Lung (tissue), 12 donors: ENCODE results near the gene DPCD. TPM values are rescaled to one million over a fixed set of nuclear protein-coding genes. Genes with fewer than 3 reads are reported as not detected.

Experiments used
- ATAC-seq: fragments of 200-7000 bp; cut with Tn5 transposase; one replicate; pipeline ENCODE4 v1.9.1; 2020; ENCODE audit warnings: moderate number of reproducible peaks; ENCODE audit not compliant: insufficient read depth, low FRiP score
- DNase-seq, 3 donors: peaks; one replicate each; pipeline ENCODE4 v3.0.0-alpha.2; 2013 to 2017
- H3K27ac ChIP-seq, 2 donors: one replicate each; pipeline ENCODE4 v1.5.1; 2013; ENCODE audit warnings: mild to moderate bottlenecking in 2 of 2, moderate library complexity in 2 of 2, control low read depth in 1 of 2, inconsistent platforms in 1 of 2, low read depth in 1 of 2, low read length in 1 of 2
- H3K27me3 ChIP-seq, 3 donors: one replicate each; pipeline ENCODE4 v1.5.1; 2013; ENCODE audit warnings: low read length in 2 of 3; ENCODE audit not compliant: control insufficient read depth in 3 of 3, insufficient read depth in 3 of 3
- H3K36me3 ChIP-seq, 4 donors: one replicate each; pipeline ENCODE4 v1.5.1; 2013; ENCODE audit warnings: low read length in 4 of 4, mild to moderate bottlenecking in 1 of 4, moderate library complexity in 1 of 4; ENCODE audit not compliant: control insufficient read depth in 4 of 4, insufficient read depth in 4 of 4
- H3K4me1 ChIP-seq, 5 donors: one replicate each; pipeline ENCODE4 v1.5.1; 2013; ENCODE audit warnings: low read length in 5 of 5, mild to moderate bottlenecking in 2 of 5, moderate library complexity in 1 of 5; ENCODE audit not compliant: control insufficient read depth in 5 of 5, insufficient read depth in 5 of 5
- H3K4me3 ChIP-seq: one replicate; pipeline ENCODE4 v1.5.1; 2013; ENCODE audit warnings: mild to moderate bottlenecking, control low read depth, moderate library complexity
- H3K9ac ChIP-seq, 2 donors: one replicate each; pipeline ENCODE4 v1.5.1; 2013; ENCODE audit warnings: low read length in 2 of 2, control low read depth in 1 of 2; ENCODE audit not compliant: insufficient read depth in 1 of 2
- H3K9me3 ChIP-seq, 4 donors: one replicate each; pipeline ENCODE4 v1.5.1; 2013; ENCODE audit warnings: low read length in 3 of 4, mild to moderate bottlenecking in 1 of 4, moderate library complexity in 1 of 4; ENCODE audit not compliant: control insufficient read depth in 4 of 4, insufficient read depth in 3 of 4
- WGBS, 2 donors: extraction: QIAGEN DNeasy Blood & Tissue Kit; methylation state at CpG; one replicate each; pipeline ENCODE4 v1.1.7; 2013; 5-methylcytosine and 5-hydroxymethylcytosine counted together
- polyA plus RNA-seq, 2 donors: library from polyadenylated mRNA; stranded (reverse); fragments of 200-250 nt; gene quantifications; one replicate each; pipeline ENCODE4 v1.2.1, GENCODE V29; 2013
- total RNA-seq, 2 donors: library from RNA; depleted of rRNA in 1 of 2; stranded (reverse); fragments of >200 nt in 1 of 2; gene quantifications; one replicate each; pipeline ENCODE4 v1.2.1, GENCODE V29; 2014 to 2021
- TF ChIP-seq, protein P1 (sequence below): IDR thresholded peaks from 2 replicates; pipeline ENCODE4 v1.5.1; 2012; ENCODE audit warnings: mild to moderate bottlenecking; ENCODE audit errors: control extremely low read depth, extremely low read depth
- donor health status: control.
- donor health status: control.
- donor health status: Bipolar disorder and iron deficiency.
- donor health status: healthy.
- donor health status: DM: yes; HTN: yes; CAD: no.

Gene DPCD
- total and polyA plus RNA-seq, 4 donors, result 24.1 to 31.8 (median 25.9) TPM

DNA sequence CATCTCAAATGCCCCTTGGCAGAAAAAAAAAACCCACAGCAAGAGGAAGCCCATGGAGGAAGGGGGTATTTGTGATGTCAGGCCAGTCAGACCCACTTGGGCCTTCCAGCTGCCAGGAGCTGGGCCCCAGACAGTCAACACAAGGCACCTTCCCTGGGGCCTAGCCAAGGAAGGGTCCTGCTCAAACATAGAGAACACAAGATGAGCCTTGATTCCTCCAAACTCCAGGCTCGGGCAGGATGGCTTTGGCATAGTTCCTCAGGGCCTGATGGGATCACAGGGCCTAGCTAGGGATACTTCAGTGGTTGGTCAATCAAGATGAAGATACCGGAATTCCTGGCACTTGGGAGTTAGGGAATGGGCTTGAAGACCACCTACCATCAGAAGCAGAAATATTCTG lies 30.8 kb downstream of the DPCD start:
- Histone ChIP-seq H3K27me3 (no peaks in the 10 kb centered on the region), H3K9ac (no peak overlapping the region), H3K27ac (no peak overlapping the region), H3K36me3 (peaks cover 0 to 26% (median 9%) of the 10 kb centered on the region in 4 donors), H3K4me1 (peaks cover 0 to 4% (median 0%) of the 10 kb centered on the region in 5 donors), H3K9me3 (no peaks in the 10 kb centered on the region), H3K4me3 (no peak overlapping the region)
- WGBS, 2 donors, result 88 to 93% methylated on average over 2 of the region's 2 CpGs
- DNase-seq (no peak), ATAC-seq (no peak)
- TF ChIP-seq, protein P1, sequence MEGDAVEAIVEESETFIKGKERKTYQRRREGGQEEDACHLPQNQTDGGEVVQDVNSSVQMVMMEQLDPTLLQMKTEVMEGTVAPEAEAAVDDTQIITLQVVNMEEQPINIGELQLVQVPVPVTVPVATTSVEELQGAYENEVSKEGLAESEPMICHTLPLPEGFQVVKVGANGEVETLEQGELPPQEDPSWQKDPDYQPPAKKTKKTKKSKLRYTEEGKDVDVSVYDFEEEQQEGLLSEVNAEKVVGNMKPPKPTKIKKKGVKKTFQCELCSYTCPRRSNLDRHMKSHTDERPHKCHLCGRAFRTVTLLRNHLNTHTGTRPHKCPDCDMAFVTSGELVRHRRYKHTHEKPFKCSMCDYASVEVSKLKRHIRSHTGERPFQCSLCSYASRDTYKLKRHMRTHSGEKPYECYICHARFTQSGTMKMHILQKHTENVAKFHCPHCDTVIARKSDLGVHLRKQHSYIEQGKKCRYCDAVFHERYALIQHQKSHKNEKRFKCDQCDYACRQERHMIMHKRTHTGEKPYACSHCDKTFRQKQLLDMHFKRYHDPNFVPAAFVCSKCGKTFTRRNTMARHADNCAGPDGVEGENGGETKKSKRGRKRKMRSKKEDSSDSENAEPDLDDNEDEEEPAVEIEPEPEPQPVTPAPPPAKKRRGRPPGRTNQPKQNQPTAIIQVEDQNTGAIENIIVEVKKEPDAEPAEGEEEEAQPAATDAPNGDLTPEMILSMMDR, result no peak

DNA sequence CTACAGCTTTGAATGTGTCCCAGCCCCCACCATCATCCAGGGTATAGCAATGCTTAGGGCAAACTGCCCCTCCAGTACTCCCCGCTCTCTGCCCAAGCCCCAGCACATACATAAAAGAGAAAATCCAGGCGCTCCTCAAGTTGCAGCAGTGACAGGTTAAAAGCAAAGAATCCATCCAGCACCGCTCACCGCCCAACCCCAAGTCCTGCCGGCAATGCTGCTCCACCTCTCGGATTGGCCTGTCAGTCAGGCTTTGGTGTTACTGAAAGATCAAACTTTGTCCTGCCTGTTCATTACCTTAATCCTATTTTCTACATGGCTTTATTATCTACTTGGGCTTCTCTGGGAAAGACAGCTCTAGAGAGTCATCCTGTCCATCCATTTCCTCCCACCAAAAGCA lies 31.9 kb downstream of the DPCD start:
- no peaks in the 10 kb centered on the region for H3K27me3 ChIP-seq

DNA sequence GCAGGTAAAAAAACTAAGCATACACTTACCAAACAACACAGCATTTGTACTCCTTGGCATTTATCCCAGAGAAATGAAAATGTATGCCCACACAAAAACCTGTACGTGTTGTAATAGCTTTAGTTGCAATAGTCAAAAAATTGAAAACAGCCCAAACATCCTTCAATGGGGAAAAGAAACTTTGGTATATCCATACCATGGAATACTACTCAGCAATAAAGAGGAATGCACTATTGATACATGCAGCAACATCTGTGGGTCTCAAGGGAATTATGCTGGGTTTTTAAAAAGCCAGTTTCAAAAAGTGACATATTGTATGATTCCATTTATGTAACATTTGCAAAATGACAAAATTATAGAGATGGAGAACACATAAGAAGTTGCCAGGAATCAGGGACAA lies 35.4 kb downstream of the DPCD start:
- TF ChIP-seq, protein P1, result no peak
- DNase-seq, result no peak
- no peak overlapping the region for H3K4me3 ChIP-seq
- no peak for ATAC-seq
- WGBS, 2 donors, result 69 to 83% methylated on average over 1 of the region's 1 CpG
- H3K9ac ChIP-seq, result no peak overlapping the region
- H3K9me3 ChIP-seq, result no peaks in the 10 kb centered on the region
- H3K36me3 ChIP-seq, result peaks cover 0 to 34% (median 9%) of the 10 kb centered on the region in 4 donors
- no peaks in the 10 kb centered on the region for H3K27me3 ChIP-seq
- H3K4me1 ChIP-seq, result peaks cover 0 to 1% (median 0%) of the 10 kb centered on the region in 5 donors
- H3K27ac ChIP-seq, result no peak overlapping the region

More for the DNA sequence above, 31.9 kb downstream of the DPCD start:
- H3K9me3 ChIP-seq, result no peaks in the 10 kb centered on the region
- peaks cover 0 to 4% (median 0%) of the 10 kb centered on the region in 5 donors for H3K4me1 ChIP-seq
- H3K9ac ChIP-seq, result no peak overlapping the region
- H3K27ac ChIP-seq, result no peak overlapping the region
- 97 to 98% methylated on average over 6 of the region's 6 CpGs for WGBS, 2 donors
- DNase-seq (no peak), ATAC-seq (no peak)
- TF ChIP-seq, protein P1, result no peak
- H3K4me3 ChIP-seq, result no peak overlapping the region
- H3K36me3 ChIP-seq, result peaks cover 0 to 31% (median 10%) of the 10 kb centered on the region in 4 donors

DNA sequence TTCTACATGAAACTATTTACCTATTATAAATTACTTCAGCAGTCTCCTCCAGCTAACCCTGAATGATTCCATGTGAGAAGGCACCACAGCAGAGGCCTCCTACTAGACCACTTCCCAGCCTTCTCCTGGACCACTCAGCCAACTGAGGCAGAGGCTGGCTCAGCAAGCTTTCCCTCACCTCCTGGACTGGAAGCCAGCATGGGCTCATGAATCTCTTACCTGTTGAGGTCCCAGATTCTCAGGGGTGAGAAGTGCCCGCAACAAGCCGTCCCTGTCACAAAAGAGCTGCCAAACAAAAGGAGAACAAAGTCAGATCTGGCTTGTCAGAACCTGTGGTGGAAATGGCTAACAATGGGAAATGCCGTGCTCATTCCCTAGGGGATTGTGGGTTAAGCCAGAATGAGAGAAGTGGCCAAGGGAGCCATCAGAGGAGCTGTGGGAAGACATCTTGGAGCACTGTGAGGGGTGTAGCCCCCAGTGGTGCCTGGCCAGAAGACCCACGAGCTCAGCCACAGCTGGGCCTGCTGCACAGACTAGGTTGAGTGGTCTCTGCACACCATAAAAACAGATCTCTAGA lies 36.5 kb downstream of the DPCD start:
- Histone ChIP-seq H3K36me3 (peaks cover 0 to 31% (median 10%) of the 10 kb centered on the region in 4 donors), H3K27ac (no peak overlapping the region), H3K27me3 (no peaks in the 10 kb centered on the region), H3K4me1 (peaks cover 0 to 1% (median 0%) of the 10 kb centered on the region in 5 donors), H3K9me3 (no peaks in the 10 kb centered on the region), H3K4me3 (no peak overlapping the region), H3K9ac (no peak overlapping the region)
- no peak for ATAC-seq
- WGBS, 2 donors, result 90 to 91% methylated on average over 4 of the region's 4 CpGs
- TF ChIP-seq, protein P1, result no peak
- DNase-seq, result no peak
